Pulmonary artery endothelial cell (primary cell): Measurements from ENCODE around the gene MAP1LC3B. TPM values are rescaled to one million over a fixed set of nuclear protein-coding genes. Genes with fewer than 3 reads are reported as not detected.

Experiments used
- DNase-seq: peaks from one replicate; pipeline ENCODE4 v3.0.0-alpha.2; 2011; ENCODE audit warnings: low read depth, low spot score
- total RNA-seq: library from RNA; depleted of rRNA; stranded (reverse); fragments of >200 nt; gene quantifications from 2 replicates; pipeline ENCODE4 v1.2.3, GENCODE V29; 2014

MAP1LC3B gene
- total RNA-seq, 1 donor from 2014 or later, result 28.4 TPM

DNA sequence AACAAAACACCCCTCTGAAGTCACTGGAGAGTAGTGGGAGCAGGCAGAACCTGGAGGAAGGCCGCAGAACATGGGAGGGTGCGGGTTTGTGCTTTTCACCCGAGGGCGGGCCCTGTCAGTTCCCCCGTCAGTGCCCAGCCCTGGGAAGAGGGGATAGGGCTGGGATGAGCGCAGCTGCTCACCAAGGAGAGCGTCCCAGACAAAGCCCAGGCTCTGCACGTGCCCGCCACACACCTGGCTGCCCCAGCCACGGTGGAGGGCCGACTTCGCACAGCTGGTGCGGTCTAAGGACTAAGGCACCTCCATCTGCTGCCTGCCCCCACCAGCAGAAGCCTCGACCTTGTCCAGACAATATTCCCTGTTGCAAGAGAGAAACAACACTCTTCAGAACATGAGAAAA, 61.2 kb downstream of the MAP1LC3B start:
- no peak for DNase-seq

Other genes starting within 250 kb of the MAP1LC3B start
- gene C16orf95, start 74.9 kb upstream of the MAP1LC3B start, total RNA-seq, result 4.1 and 4.3 TPM in 2 replicates
- 26.3 and 28.2 TPM in 2 replicates for gene FBXO31, start 8.6 kb upstream of the MAP1LC3B start, total RNA-seq
- 6.4 and 9.2 TPM in 2 replicates for gene ZCCHC14, start 100.7 kb downstream of the MAP1LC3B start, total RNA-seq
- gene JPH3, start 210.2 kb downstream of the MAP1LC3B start, total RNA-seq, result 0.04 and 0.13 TPM in 2 replicates